Putamen (tissue), 1 donor: Measurements from ENCODE around the gene HCN4.
"Not testable (repeated sequence)": the region's sequence is repeated elsewhere in the genome, so short reads cannot be mapped to it uniquely, and the experiment has no call there.

ENCODE experiments used
- DNase-seq: peaks from one replicate; pipeline ENCODE4 v3.0.0-alpha.2; 2016; ENCODE audit warnings: low spot score

The HCN4 gene

GRCh38 chr15:73324496-73325170, 44.1 kb downstream of the HCN4 start:
- DNase-seq = no peak

GRCh38 chr15:73323956-73324355, 44.8 kb downstream of the HCN4 start:
- no peak for DNase-seq

- DNase-seq = no peak
Observed at GRCh38 chr15:73323374-73323955, 45.3 kb downstream of the HCN4 start.

GRCh38 chr15:73322665-73323373, 45.9 kb downstream of the HCN4 start:
- no peak for DNase-seq

- DNase-seq = no peak
Observed at GRCh38 chr15:73321496-73322450, 47.0 kb downstream of the HCN4 start.

GRCh38 chr15:73320619-73321180, 48.1 kb downstream of the HCN4 start:
- DNase-seq = no peak

- no peak for DNase-seq
Observed at GRCh38 chr15:73319460-73320245, 49.1 kb downstream of the HCN4 start.

GRCh38 chr15:73318463-73319351, 50.1 kb downstream of the HCN4 start:
- DNase-seq = no peak

GRCh38 chr15:73317651-73318462, 50.9 kb downstream of the HCN4 start:
- no peak for DNase-seq

GRCh38 chr15:73313861-73314260, 54.9 kb downstream of the HCN4 start:
- DNase-seq = no peak

- no peak for DNase-seq
Observed at GRCh38 chr15:73308305-73308704, 60.5 kb downstream of the HCN4 start.

GRCh38 chr15:73305331-73306211, 63.2 kb downstream of the HCN4 start:
- DNase-seq = peak; percentile 34

GRCh38 chr15:73303636-73304035, 65.1 kb downstream of the HCN4 start:
- no peak for DNase-seq

- not testable (repeated sequence) for DNase-seq
Observed at GRCh38 chr15:73300286-73300685, 68.5 kb downstream of the HCN4 start.

GRCh38 chr15:73298522-73299245, 70.1 kb downstream of the HCN4 start:
- DNase-seq = no peak

GRCh38 chr15:73296609-73297353, 72.0 kb downstream of the HCN4 start:
- DNase-seq = no peak
